Colonic mucosa (tissue), 4 donors: ENCODE measurements around the gene TMPRSS11A. TPM values are rescaled to one million over a fixed set of nuclear protein-coding genes. Genes with fewer than 3 reads are reported as not detected.

Source experiments
- DNase-seq: peaks from one replicate; pipeline ENCODE4 v3.0.0-alpha.2; 2020
- H3K27ac ChIP-seq: fragments of 200-600 bp; one replicate; pipeline ENCODE4 v1.8.0; 2021
- H3K27me3 ChIP-seq: fragments of 200-600 bp; one replicate; pipeline ENCODE4 v1.8.0; 2021
- H3K36me3 ChIP-seq: fragments of 200-600 bp; one replicate; pipeline ENCODE4 v1.8.0; 2021
- H3K4me1 ChIP-seq: fragments of 200-600 bp; one replicate; pipeline ENCODE4 v1.8.0; 2021; ENCODE audit warnings: mild to moderate bottlenecking
- H3K4me3 ChIP-seq: fragments of 200-600 bp; one replicate; pipeline ENCODE4 v1.8.0; 2021
- H3K9ac ChIP-seq, 2 donors: one replicate each; pipeline ENCODE4 v1.7.0; 2013; ENCODE audit warnings: control low read depth in 2 of 2, low read depth in 2 of 2, low read length in 2 of 2
- H3K9me3 ChIP-seq: fragments of 200-600 bp; one replicate; pipeline ENCODE4 v1.8.0; 2021
- intact Hi-C: fragments of 100-400 bp; cut with DNase I; formaldehyde crosslinking; loops from one replicate; pipeline ENCODE4 v1.14.1; 2022
- total RNA-seq, 2 donors: library from RNA; stranded (reverse); fragmentation: NEBNext Ultra II Directional in 1 of 2; extraction: Animal tissue kit (Norgen Biotek cat#: 25700) in 1 of 2; gene quantifications; one replicate each; pipeline ENCODE4 v1.2.1, GENCODE V29; 2021
- TF ChIP-seq, protein P1 (sequence below): fragments of 200-600 bp; IDR thresholded peaks from one replicate; pipeline ENCODE4 v1.8.0; 2022; ENCODE audit warnings: antibody characterized with exemption, mild to moderate bottlenecking
- donor health status: healthy.
- donor health status: DM: no; HTN: no; CAD: no.
- donor health status: DM: no; HTN: no; CAD: no.

Gene TMPRSS11A
- total RNA-seq, 2 donors from 2014 or later, result not detected

DNA sequence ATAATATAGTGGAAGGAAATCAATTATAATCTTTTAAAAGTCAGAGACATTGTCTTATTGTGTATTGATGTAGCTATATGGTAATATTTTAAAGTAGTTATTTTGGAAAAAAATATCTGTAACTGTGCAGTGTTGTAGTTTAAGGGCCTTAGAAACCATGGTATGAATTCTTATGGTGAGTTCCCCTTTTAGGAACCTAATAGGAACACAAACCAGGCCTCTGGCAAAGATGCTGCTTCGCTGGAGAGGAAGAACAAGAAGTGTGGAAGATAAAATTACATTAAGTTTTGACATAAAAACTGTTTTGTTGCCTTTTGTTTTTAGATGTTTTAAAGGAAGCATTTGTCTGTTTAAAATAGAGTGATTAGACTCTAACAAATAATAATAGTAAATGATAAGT, 68.6 kb downstream of the TMPRSS11A start:
- TF ChIP-seq, protein P1, sequence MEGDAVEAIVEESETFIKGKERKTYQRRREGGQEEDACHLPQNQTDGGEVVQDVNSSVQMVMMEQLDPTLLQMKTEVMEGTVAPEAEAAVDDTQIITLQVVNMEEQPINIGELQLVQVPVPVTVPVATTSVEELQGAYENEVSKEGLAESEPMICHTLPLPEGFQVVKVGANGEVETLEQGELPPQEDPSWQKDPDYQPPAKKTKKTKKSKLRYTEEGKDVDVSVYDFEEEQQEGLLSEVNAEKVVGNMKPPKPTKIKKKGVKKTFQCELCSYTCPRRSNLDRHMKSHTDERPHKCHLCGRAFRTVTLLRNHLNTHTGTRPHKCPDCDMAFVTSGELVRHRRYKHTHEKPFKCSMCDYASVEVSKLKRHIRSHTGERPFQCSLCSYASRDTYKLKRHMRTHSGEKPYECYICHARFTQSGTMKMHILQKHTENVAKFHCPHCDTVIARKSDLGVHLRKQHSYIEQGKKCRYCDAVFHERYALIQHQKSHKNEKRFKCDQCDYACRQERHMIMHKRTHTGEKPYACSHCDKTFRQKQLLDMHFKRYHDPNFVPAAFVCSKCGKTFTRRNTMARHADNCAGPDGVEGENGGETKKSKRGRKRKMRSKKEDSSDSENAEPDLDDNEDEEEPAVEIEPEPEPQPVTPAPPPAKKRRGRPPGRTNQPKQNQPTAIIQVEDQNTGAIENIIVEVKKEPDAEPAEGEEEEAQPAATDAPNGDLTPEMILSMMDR, result no peak
- intact Hi-C loops, result no loop called here
- Histone ChIP-seq H3K27me3 (no peaks in the 10 kb centered on the region), H3K9ac (no peak overlapping the region), H3K36me3 (no peaks in the 10 kb centered on the region), H3K4me3 (no peak overlapping the region), H3K4me1 (no peaks in the 10 kb centered on the region), H3K27ac (no peak overlapping the region), H3K9me3 (no peaks in the 10 kb centered on the region)
- DNase-seq, result no peak

DNA sequence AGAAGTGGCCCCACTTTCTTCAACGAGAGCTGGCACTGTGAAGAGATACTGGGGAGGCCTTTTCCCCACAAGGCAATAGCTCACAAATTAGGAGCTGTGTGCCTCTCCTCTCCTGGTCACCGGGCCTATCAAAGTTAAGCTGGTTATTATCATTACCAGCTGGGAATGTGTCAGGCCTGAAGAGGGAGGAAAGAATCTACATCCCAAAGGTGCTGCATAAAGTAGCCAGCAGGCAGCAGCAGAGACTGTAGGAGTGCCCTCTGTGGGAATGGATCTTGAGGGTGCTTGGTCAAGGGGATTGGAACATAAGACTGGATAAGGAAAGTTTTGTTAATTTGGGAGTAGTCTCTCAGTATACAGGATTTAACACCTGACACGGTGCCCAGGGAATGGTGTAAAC, 70.4 kb downstream of the TMPRSS11A start:
- Histone ChIP-seq H3K4me1 (no peaks in the 10 kb centered on the region), H3K9ac (no peak overlapping the region), H3K27ac (no peak overlapping the region), H3K4me3 (no peak overlapping the region), H3K27me3 (no peaks in the 10 kb centered on the region), H3K36me3 (no peaks in the 10 kb centered on the region), H3K9me3 (no peaks in the 10 kb centered on the region)
- DNase-seq, result no peak
- TF ChIP-seq, protein P1, result no peak
- intact Hi-C loops, result no loop called here

DNA sequence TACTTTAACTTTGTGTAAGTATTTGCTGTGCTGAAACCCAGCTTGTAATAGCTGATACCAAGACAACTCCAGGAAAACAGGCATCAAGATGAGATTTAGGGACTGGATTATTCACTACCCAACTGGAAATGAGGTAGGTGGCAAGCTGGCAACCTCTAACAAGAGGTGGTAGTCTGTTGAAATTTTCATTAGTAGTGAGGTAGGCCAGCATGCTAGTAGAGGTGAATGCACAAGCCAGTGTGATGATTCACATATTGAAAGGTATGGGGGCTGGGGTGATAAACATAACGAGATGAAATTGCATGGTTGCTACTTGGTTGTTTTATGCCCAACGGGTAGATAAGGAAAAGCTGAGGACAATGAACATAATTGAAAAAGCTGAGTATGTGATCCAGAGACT, 71.0 kb downstream of the TMPRSS11A start:
- Histone ChIP-seq H3K4me3 (no peak overlapping the region), H3K9ac (no peak overlapping the region), H3K27ac (no peak overlapping the region), H3K4me1 (no peaks in the 10 kb centered on the region), H3K9me3 (no peaks in the 10 kb centered on the region), H3K27me3 (no peaks in the 10 kb centered on the region), H3K36me3 (no peaks in the 10 kb centered on the region)
- no peak for DNase-seq
- intact Hi-C loops, result no loop called here
- TF ChIP-seq, protein P1, result no peak

DNA sequence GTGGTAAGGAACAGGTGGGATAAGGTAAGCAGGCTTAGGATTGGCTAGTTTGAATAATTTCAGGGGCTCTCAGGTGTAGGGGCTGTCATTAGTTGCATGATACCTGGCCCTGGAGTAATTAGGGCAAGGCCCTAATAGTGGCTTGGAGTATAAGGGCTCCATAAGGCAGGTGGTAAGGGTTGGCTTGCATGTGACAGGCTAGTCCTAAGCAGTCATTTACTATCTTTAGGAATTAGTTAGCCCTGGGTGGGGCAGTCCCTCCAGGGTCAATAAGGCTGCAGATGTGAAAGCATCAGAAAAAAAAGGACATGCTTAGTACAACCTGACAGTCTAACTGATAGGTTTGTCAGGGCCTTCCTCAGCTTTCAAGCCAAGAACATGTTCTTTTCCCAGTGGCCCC, 71.6 kb downstream of the TMPRSS11A start:
- no peak for DNase-seq
- no peak overlapping the region for H3K27ac ChIP-seq
- no peaks in the 10 kb centered on the region for H3K27me3 ChIP-seq

DNA sequence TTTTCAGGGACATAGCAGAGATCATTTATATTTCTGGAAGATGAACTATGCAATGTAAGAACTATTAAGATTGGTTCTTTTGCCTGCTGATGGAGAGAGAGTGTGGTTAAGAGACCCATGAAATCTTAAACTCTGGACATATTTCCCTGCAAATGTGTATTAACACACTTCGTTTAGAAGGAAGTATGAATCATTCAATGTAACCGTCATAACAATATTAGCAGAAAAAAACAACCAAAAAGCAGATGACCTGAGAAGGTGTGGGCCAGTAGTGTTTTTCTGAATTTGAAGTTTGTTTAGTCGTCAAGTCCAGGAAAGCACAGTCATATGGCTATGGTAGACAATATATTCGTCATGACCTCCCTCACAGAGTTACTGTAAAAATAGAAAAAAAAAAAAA, 77.0 kb downstream of the TMPRSS11A start:
- DNase-seq, result no peak
- Histone ChIP-seq H3K27ac (no peak overlapping the region), H3K9ac (no peak overlapping the region), H3K27me3 (no peaks in the 10 kb centered on the region), H3K4me3 (no peak overlapping the region), H3K4me1 (no peaks in the 10 kb centered on the region), H3K36me3 (no peaks in the 10 kb centered on the region), H3K9me3 (no peaks in the 10 kb centered on the region)
- TF ChIP-seq, protein P1, result no peak
- intact Hi-C loops, result no loop called here

More for the DNA sequence above, 71.6 kb downstream of the TMPRSS11A start:
- no peaks in the 10 kb centered on the region for H3K36me3 ChIP-seq
- H3K9me3 ChIP-seq, result no peaks in the 10 kb centered on the region
- no peaks in the 10 kb centered on the region for H3K4me1 ChIP-seq
- intact Hi-C loops, result no loop called here
- TF ChIP-seq, protein P1, result no peak
- H3K4me3 ChIP-seq, result no peak overlapping the region
- H3K9ac ChIP-seq, result no peak overlapping the region

DNA sequence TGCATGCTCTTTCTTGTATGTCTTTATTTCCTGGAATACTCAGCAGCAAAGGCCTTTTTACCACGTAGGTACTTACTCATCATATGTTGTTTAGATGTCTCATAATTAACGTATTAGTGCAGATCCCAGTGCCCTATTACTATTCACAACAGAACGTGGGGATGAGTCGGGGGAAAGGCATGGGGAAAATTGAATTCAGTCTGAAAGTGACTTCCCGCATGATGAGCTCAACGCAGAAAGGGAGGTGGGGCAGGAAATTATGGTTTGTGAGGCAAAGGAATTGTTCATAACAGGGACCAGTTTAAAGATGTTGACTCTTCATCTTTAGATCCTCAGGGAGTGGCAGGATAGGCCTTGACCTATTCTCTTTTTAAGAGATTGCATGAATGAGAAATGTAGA, 77.5 kb downstream of the TMPRSS11A start:
- DNase-seq, result no peak
- Histone ChIP-seq H3K4me1 (no peaks in the 10 kb centered on the region), H3K36me3 (no peaks in the 10 kb centered on the region), H3K27ac (no peak overlapping the region), H3K27me3 (no peaks in the 10 kb centered on the region), H3K9me3 (no peaks in the 10 kb centered on the region), H3K9ac (no peak overlapping the region), H3K4me3 (no peak overlapping the region)
- intact Hi-C loops, result no loop called here
- TF ChIP-seq, protein P1, result no peak
